Gastrocnemius medialis (tissue), 4 donors: Measurements from ENCODE around the gene ZNF655. TPM values are rescaled to one million over a fixed set of nuclear protein-coding genes. Genes with fewer than 3 reads are reported as not detected.

Source experiments
- ATAC-seq, 2 donors: fragments of 150-250 bp; one replicate each; pipeline ENCODE4 v1.9.1; 2016
- DNase-seq, 2 donors: peaks; one replicate each; pipeline ENCODE4 v3.0.0-alpha.2; 2019
- H3K27ac ChIP-seq, 4 donors: fragments of 200-600 bp; sonication (generic); 1 replicate in 1 of 4; 2 replicates in 3 of 4; pipeline ENCODE4 v1.5.1; 2016 to 2018; ENCODE audit warnings: mild to moderate bottlenecking in 2 of 4, moderate library complexity in 1 of 4
- H3K27me3 ChIP-seq, 3 donors: fragments of 200-600 bp; sonication (generic) in 2 of 3; 1 replicate in 1 of 3; 2 replicates in 2 of 3; pipeline versions ENCODE4 v1.5.1 to v1.6.0; 2016 to 2019; ENCODE audit warnings: mild to moderate bottlenecking in 1 of 3, moderate library complexity in 1 of 3
- H3K36me3 ChIP-seq, 2 donors: fragments of 200-600 bp; sonication (generic) in 1 of 2; one replicate each; pipeline ENCODE4 v1.5.1; 2017 to 2018
- H3K4me1 ChIP-seq, 2 donors: fragments of 200-600 bp; sonication (generic) in 1 of 2; one replicate each; pipeline ENCODE4 v1.5.1; 2016 to 2017; ENCODE audit warnings: mild to moderate bottlenecking in 2 of 2
- H3K4me3 ChIP-seq, 4 donors: fragments of 200-600 bp; sonication (generic) in 3 of 4; 1 replicate in 1 of 4; 2 replicates in 3 of 4; pipeline ENCODE4 v1.5.1; 2016 to 2019; ENCODE audit warnings: mild to moderate bottlenecking in 2 of 4
- H3K9me3 ChIP-seq, 3 donors: fragments of 200-600 bp; sonication (generic) in 2 of 3; 1 replicate in 1 of 3; 2 replicates in 2 of 3; pipeline ENCODE4 v1.5.1; 2016 to 2019
- CTCF ChIP-seq, 5 experiments: fragments of 450-650 bp in 3 of 5; fragments of 200-600 bp in 2 of 5; sonication (generic) in 2 of 5; IDR thresholded peaks in 4 of 5; conservative IDR thresholded peaks in 1 of 5; 1 replicate in 4 of 5; 2 replicates in 1 of 5; pipeline ENCODE4 v1.5.1; 2016 to 2019; ENCODE audit warnings: antibody characterized with exemption in 5 of 5, mild to moderate bottlenecking in 3 of 5, moderate library complexity in 3 of 5
- POLR2A ChIP-seq, 2 donors: fragments of 450-650 bp; IDR thresholded peaks; one replicate each; pipeline ENCODE4 v1.6.1; 2017; ENCODE audit warnings: antibody characterized with exemption in 2 of 2, mild to moderate bottlenecking in 2 of 2, moderate library complexity in 2 of 2
- in situ Hi-C, 4 donors: fragments of 200-750 bp; cut with MboI; loops; one replicate each; pipeline versions ENCODE4 v1.15.0 to v1.8.0; 2017; ENCODE audit warnings: low sequenced_read_pairs in 4 of 4
- intact Hi-C: fragments of 100-400 bp; cut with DNase I; formaldehyde crosslinking; loops from one replicate; pipeline ENCODE4 v1.15.1; 2023; ENCODE audit warnings: low total_unique reads
- total RNA-seq, 4 donors: library from RNA; depleted of rRNA; stranded (reverse); fragments of >200 nt; gene quantifications; one replicate each; pipeline versions ENCODE4 v1.1.0 to v1.2.3, GENCODE V29; 2016

The ZNF655 gene
- total RNA-seq, 4 donors from 2014 or later, result 41.5 to 85.1 (median 56.5) TPM

- no peak within 1 kb of the TSS for H3K27ac ChIP-seq
- no peaks in the 10 kb centered on the region for H3K4me1 ChIP-seq
- ATAC-seq, result no peak
- H3K9me3 ChIP-seq, result no peaks in the 10 kb centered on the region
- no peaks in the 10 kb centered on the region for H3K27me3 ChIP-seq
- no peaks in the 10 kb centered on the region for H3K36me3 ChIP-seq
- H3K4me3 ChIP-seq, result no peak within 1 kb of the TSS
- TF ChIP-seq POLR2A (IDR thresholded peaks at IDR 0.05), result no peak
- no peak for TF ChIP-seq CTCF (IDR thresholded peaks at IDR 0.05 in 4 of 5, conservative IDR thresholded peaks at IDR 0.05 in 1 of 5)
- intact Hi-C loops, result no loop called here
- DNase-seq, result no peak
- in situ Hi-C loops, result no loop called here
Measured at GRCh38 chr7:99597762-99598501, 39.5 kb downstream of the ZNF655 start, which contains the start of gene TMEM225B. Gene TMEM225B, plus strand, starts transcription at chr7:99598267. Its CDS starts 6,122 bp downstream, at chr7:99604389.

- no peak for TF ChIP-seq POLR2A (IDR thresholded peaks at IDR 0.05)
- TF ChIP-seq CTCF (IDR thresholded peaks at IDR 0.05 in 4 of 5, conservative IDR thresholded peaks at IDR 0.05 in 1 of 5), result no peak
- Histone ChIP-seq H3K4me3 (no peak overlapping the region), H3K27me3 (no peaks in the 10 kb centered on the region), H3K36me3 (no peaks in the 10 kb centered on the region), H3K4me1 (no peaks in the 10 kb centered on the region), H3K27ac (no peak overlapping the region), H3K9me3 (no peaks in the 10 kb centered on the region)
- in situ Hi-C loops (no loop called here), intact Hi-C loops (no loop called here)
- DNase-seq (no peak), ATAC-seq (no peak)
Measured at GRCh38 chr7:99599836-99600235, 41.4 kb downstream of the ZNF655 start.

- no peak overlapping the region for H3K27ac ChIP-seq
- in situ Hi-C loops (no loop called here), intact Hi-C loops (no loop called here)
- no peaks in the 10 kb centered on the region for H3K4me1 ChIP-seq
- ATAC-seq, result no peak
- no peak overlapping the region for H3K4me3 ChIP-seq
- H3K36me3 ChIP-seq, result no peaks in the 10 kb centered on the region
- H3K27me3 ChIP-seq, result no peaks in the 10 kb centered on the region
- no peak for DNase-seq
- TF ChIP-seq CTCF (IDR thresholded peaks at IDR 0.05 in 4 of 5, conservative IDR thresholded peaks at IDR 0.05 in 1 of 5), result no peak
- no peak for TF ChIP-seq POLR2A (IDR thresholded peaks at IDR 0.05)
- no peaks in the 10 kb centered on the region for H3K9me3 ChIP-seq
Measured at GRCh38 chr7:99601656-99602310, 43.3 kb downstream of the ZNF655 start.

- DNase-seq (no peak), ATAC-seq (no peak)
- in situ Hi-C loops, result no loop called here
- Histone ChIP-seq H3K4me3 (no peak overlapping the region), H3K4me1 (no peaks in the 10 kb centered on the region), H3K27me3 (no peaks in the 10 kb centered on the region), H3K36me3 (no peaks in the 10 kb centered on the region), H3K27ac (no peak overlapping the region), H3K9me3 (no peaks in the 10 kb centered on the region)
- TF ChIP-seq CTCF (IDR thresholded peaks at IDR 0.05 in 4 of 5, conservative IDR thresholded peaks at IDR 0.05 in 1 of 5) (no peak), POLR2A (IDR thresholded peaks at IDR 0.05) (no peak)
- intact Hi-C loops, result no loop called here
Measured at GRCh38 chr7:99605527-99605926, 47.1 kb downstream of the ZNF655 start.
